ENCODE data around the gene SPNS2.

GRCh38 chr17:4548061-4548461 is 49.4 kb downstream of the SPNS2 start:
- TF ChIP-seq CTCF (IDR thresholded peaks at IDR 0.05), result no peak
- TF ChIP-seq EZH2 (IDR thresholded peaks at IDR 0.05; ENCODE audit: borderline replicate concordance, insufficient read depth, low read depth, low read length, poor library complexity, severe bottlenecking), result no peak

Data from B cell (primary cell).